HCT116 (cell line): ENCODE data around the gene TEAD1.

Source experiments
- EGR1 ChIP-seq: IDR thresholded peaks from 2 replicates; pipeline ENCODE4 v1.6.1; 2012; ENCODE audit warnings: low read depth
- EZH2 ChIP-seq: fragments of 200-600 bp; sonication (generic); IDR thresholded peaks from 2 replicates; pipeline ENCODE4 v1.6.1; 2017; ENCODE audit warnings: antibody characterized with exemption, mixed run types
- EZH2phosphoT487 ChIP-seq: fragments of 200-600 bp; IDR thresholded peaks from 2 replicates; pipeline ENCODE4 v1.6.1; 2018; ENCODE audit warnings: antibody characterized with exemption, borderline replicate concordance
- MAX ChIP-seq: IDR thresholded peaks from 2 replicates; pipeline ENCODE4 v1.6.1; 2012
- POLR2A ChIP-seq: IDR thresholded peaks from 2 replicates; pipeline ENCODE4 v1.7.0; 2011; ENCODE audit warnings: borderline replicate concordance; ENCODE audit not compliant: insufficient read depth, insufficient read length; ENCODE audit errors: extremely low read depth
- POLR2AphosphoS5 ChIP-seq: IDR thresholded peaks from 2 replicates; pipeline ENCODE4 v1.6.1; 2011; ENCODE audit warnings: mild to moderate bottlenecking, low read depth, low read length, moderate library complexity
- SP1 ChIP-seq: IDR thresholded peaks from 2 replicates; pipeline ENCODE4 v1.6.1; 2012; ENCODE audit warnings: low read depth
- SRF ChIP-seq: IDR thresholded peaks from 2 replicates; pipeline ENCODE4 v1.6.1; 2012; ENCODE audit warnings: low read depth
- TCF7L2 ChIP-seq: IDR thresholded peaks from 2 replicates; pipeline ENCODE4 v1.7.0; 2011; ENCODE audit warnings: borderline replicate concordance, inconsistent platforms; ENCODE audit not compliant: insufficient read depth, insufficient read length; ENCODE audit errors: extremely low read depth
- ZFX ChIP-seq: fragments of 450-650 bp; IDR thresholded peaks from 2 replicates; pipeline ENCODE4 v1.6.1; 2017
- ZNF274 ChIP-seq: fragments of 200-500 bp; sonication (Bioruptor generic); IDR thresholded peaks from 2 replicates; pipeline ENCODE4 v1.6.1; 2014; ENCODE audit warnings: mild to moderate bottlenecking, low read depth, low read length, inconsistent platforms
- TF ChIP-seq, protein P1 (sequence below), 3 experiments: fragments of 200-600 bp in 1 of 3; sonication (generic) in 1 of 3; IDR thresholded peaks in 2 of 3; conservative IDR thresholded peaks in 1 of 3; 2 replicates each; pipeline ENCODE4 v1.5.1; 2012 to 2017; ENCODE audit warnings: low read depth in 2 of 3, low read length in 2 of 3, antibody characterized with exemption in 1 of 3, borderline replicate concordance in 1 of 3, control low read depth in 1 of 3, mild to moderate bottlenecking in 1 of 3, mixed read lengths in 1 of 3, mixed run types in 1 of 3, moderate library complexity in 1 of 3; ENCODE audit not compliant: insufficient read depth in 1 of 3
- TF ChIP-seq, protein P2 (sequence below): IDR thresholded peaks from 2 replicates; pipeline ENCODE4 v1.6.1; 2012; ENCODE audit warnings: low read depth

- TF ChIP-seq POLR2AphosphoS5 (no peak), EZH2 (no peak), POLR2A (no peak), ZNF274 (no peak), SRF (no peak), MAX (no peak), ZFX (no peak), EGR1 (no peak), TCF7L2 (no peak), EZH2phosphoT487 (no peak), SP1 (no peak)
- TF ChIP-seq, protein P1, sequence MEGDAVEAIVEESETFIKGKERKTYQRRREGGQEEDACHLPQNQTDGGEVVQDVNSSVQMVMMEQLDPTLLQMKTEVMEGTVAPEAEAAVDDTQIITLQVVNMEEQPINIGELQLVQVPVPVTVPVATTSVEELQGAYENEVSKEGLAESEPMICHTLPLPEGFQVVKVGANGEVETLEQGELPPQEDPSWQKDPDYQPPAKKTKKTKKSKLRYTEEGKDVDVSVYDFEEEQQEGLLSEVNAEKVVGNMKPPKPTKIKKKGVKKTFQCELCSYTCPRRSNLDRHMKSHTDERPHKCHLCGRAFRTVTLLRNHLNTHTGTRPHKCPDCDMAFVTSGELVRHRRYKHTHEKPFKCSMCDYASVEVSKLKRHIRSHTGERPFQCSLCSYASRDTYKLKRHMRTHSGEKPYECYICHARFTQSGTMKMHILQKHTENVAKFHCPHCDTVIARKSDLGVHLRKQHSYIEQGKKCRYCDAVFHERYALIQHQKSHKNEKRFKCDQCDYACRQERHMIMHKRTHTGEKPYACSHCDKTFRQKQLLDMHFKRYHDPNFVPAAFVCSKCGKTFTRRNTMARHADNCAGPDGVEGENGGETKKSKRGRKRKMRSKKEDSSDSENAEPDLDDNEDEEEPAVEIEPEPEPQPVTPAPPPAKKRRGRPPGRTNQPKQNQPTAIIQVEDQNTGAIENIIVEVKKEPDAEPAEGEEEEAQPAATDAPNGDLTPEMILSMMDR (IDR thresholded peaks at IDR 0.05 in 2 of 3, conservative IDR thresholded peaks at IDR 0.05 in 1 of 3; ENCODE audit: borderline replicate concordance in 1 of 3, insufficient read depth in 1 of 3, low read depth in 2 of 3, low read length in 2 of 3), result no peak
- TF ChIP-seq, protein P2, sequence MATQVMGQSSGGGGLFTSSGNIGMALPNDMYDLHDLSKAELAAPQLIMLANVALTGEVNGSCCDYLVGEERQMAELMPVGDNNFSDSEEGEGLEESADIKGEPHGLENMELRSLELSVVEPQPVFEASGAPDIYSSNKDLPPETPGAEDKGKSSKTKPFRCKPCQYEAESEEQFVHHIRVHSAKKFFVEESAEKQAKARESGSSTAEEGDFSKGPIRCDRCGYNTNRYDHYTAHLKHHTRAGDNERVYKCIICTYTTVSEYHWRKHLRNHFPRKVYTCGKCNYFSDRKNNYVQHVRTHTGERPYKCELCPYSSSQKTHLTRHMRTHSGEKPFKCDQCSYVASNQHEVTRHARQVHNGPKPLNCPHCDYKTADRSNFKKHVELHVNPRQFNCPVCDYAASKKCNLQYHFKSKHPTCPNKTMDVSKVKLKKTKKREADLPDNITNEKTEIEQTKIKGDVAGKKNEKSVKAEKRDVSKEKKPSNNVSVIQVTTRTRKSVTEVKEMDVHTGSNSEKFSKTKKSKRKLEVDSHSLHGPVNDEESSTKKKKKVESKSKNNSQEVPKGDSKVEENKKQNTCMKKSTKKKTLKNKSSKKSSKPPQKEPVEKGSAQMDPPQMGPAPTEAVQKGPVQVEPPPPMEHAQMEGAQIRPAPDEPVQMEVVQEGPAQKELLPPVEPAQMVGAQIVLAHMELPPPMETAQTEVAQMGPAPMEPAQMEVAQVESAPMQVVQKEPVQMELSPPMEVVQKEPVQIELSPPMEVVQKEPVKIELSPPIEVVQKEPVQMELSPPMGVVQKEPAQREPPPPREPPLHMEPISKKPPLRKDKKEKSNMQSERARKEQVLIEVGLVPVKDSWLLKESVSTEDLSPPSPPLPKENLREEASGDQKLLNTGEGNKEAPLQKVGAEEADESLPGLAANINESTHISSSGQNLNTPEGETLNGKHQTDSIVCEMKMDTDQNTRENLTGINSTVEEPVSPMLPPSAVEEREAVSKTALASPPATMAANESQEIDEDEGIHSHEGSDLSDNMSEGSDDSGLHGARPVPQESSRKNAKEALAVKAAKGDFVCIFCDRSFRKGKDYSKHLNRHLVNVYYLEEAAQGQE, result no peak
Observed at GRCh38 chr11:12876988-12877387, 202.8 kb downstream of the TEAD1 start.
